ENCODE data around the gene EIF2B5.

DNA sequence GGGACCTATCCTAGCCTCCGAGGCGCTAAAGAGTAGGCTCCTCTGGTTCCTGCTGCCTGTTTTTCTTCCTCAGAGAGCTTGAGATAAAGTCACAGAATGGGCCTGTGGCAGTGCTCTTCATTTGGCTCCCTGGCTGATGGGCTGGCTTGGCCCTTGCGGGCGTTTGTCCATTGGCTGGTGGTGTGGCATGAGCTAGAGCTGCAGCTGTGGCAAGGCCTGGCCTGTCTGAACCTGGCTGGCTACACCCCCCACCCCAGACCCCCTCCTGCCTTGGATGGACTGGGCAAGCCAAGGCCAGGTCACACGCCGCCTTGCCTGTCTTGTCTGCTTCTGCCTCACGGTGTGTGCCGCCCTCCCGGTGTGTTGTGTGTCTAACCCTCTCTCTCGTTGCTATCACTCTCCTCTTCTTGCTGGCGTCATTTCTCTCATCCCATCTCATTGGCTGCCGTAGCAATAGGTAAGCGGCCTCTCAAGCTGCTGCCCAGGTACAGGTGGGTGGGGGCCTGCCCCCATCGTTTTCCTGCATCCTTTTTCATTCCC lies 42.7 kb downstream of the EIF2B5 start:
- TF ChIP-seq, protein P1, sequence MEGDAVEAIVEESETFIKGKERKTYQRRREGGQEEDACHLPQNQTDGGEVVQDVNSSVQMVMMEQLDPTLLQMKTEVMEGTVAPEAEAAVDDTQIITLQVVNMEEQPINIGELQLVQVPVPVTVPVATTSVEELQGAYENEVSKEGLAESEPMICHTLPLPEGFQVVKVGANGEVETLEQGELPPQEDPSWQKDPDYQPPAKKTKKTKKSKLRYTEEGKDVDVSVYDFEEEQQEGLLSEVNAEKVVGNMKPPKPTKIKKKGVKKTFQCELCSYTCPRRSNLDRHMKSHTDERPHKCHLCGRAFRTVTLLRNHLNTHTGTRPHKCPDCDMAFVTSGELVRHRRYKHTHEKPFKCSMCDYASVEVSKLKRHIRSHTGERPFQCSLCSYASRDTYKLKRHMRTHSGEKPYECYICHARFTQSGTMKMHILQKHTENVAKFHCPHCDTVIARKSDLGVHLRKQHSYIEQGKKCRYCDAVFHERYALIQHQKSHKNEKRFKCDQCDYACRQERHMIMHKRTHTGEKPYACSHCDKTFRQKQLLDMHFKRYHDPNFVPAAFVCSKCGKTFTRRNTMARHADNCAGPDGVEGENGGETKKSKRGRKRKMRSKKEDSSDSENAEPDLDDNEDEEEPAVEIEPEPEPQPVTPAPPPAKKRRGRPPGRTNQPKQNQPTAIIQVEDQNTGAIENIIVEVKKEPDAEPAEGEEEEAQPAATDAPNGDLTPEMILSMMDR (IDR thresholded peaks at IDR 0.05 in 4 of 5, conservative IDR thresholded peaks at IDR 0.05 in 1 of 5): no peak
- TF ChIP-seq POLR2A (IDR thresholded peaks at IDR 0.05): no peak
